Peyer's patch (tissue), 4 donors: ENCODE data around the gene GP1BA. TPM values are rescaled to one million over a fixed set of nuclear protein-coding genes. Genes with fewer than 3 reads are reported as not detected.

Experiments
- DNase-seq, 3 donors: peaks; one replicate each; pipeline ENCODE4 v3.0.0-alpha.2; 2017 to 2019
- H3K27ac ChIP-seq, 4 donors: fragments of 200-600 bp; sonication (generic); one replicate each; pipeline ENCODE4 v1.5.1; 2016 to 2019
- H3K27me3 ChIP-seq, 2 donors: fragments of 200-600 bp; sonication (generic); one replicate each; pipeline ENCODE4 v1.5.1; 2019
- H3K36me3 ChIP-seq, 3 donors: fragments of 200-600 bp; sonication (generic); one replicate each; pipeline ENCODE4 v1.5.1; 2016 to 2019
- H3K4me1 ChIP-seq, 4 donors: fragments of 200-600 bp; sonication (generic); one replicate each; pipeline ENCODE4 v1.5.1; 2016 to 2019
- H3K4me3 ChIP-seq, 4 donors: fragments of 200-600 bp; sonication (generic); 1 replicate in 3 of 4; 2 replicates in 1 of 4; pipeline ENCODE4 v1.5.1; 2016 to 2019; ENCODE audit warnings: mild to moderate bottlenecking in 1 of 4
- H3K9me3 ChIP-seq, 4 donors: fragments of 200-600 bp; sonication (generic); one replicate each; pipeline ENCODE4 v1.5.1; 2016 to 2019; ENCODE audit warnings: mild to moderate bottlenecking in 1 of 4
- CTCF ChIP-seq, 6 experiments: fragments of 450-650 bp in 4 of 6; fragments of 200-600 bp in 2 of 6; sonication (generic) in 1 of 6; IDR thresholded peaks; one replicate each; pipeline ENCODE4 v1.5.1; 2017 to 2019; ENCODE audit warnings: antibody characterized with exemption in 6 of 6, mild to moderate bottlenecking in 3 of 6, moderate library complexity in 1 of 6
- POLR2A ChIP-seq, 2 donors: fragments of 450-650 bp; IDR thresholded peaks; one replicate each; pipeline ENCODE4 v1.5.1; 2017; ENCODE audit warnings: antibody characterized with exemption in 2 of 2, mild to moderate bottlenecking in 2 of 2, moderate library complexity in 2 of 2
- total RNA-seq, 4 donors: library from RNA; depleted of rRNA; stranded (reverse); fragments of >200 nt; gene quantifications; one replicate each; pipeline ENCODE4 v1.1.0, GENCODE V29; 2016

GP1BA gene
- total RNA-seq, 4 donors from 2014 or later: not detected

DNA sequence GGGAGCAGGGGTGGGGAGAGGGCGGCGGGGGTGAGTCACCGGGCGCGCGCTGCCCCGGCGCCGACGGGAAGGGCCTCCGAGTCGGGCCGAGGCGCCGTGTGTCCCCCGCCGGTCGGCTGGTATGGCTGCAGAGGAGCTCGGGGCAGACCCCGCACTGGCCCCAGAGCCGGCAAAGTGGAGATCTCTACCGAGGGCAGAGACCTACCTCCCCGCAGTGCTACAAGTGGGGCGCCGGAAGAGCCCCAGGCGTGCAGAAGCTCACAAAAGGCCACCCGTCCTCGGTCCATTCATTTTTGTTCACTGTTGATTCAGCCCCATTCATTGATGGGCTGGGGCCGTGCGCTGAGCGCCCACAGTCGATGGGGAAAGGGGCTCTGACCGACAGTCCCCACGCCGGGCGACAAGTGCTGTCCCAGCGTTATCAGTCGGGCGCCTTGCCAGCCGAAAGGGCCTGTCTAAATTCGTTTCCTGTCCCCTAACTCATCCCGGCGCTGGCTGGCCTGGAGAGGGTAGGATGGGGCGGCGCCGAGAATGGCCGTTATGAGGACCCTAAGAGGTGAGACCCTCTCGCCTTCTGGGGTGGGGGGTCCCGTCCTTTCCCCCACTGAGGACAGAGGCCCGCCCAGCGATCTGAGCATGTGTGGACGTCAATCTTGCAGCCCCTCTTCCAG lies 18.1 kb downstream of the GP1BA start:
- H3K4me3 ChIP-seq: peak overlapping the region; percentile 95 to 100 (median 98)
- H3K36me3 ChIP-seq: peaks cover 0 to 14% (median 0%) of the 10 kb centered on the region in 3 donors
- no peaks in the 10 kb centered on the region for H3K9me3 ChIP-seq
- peaks cover 4 to 29% (median 22%) of the 10 kb centered on the region in 4 donors for H3K4me1 ChIP-seq
- DNase-seq: peak; percentile 51 to 76 (median 73)
- H3K27me3 ChIP-seq: no peaks in the 10 kb centered on the region
- H3K27ac ChIP-seq: peak overlapping the region; percentile 96 to 99 (median 98)
- TF ChIP-seq CTCF (IDR thresholded peaks at IDR 0.05): no peak
- peak in 1 of 2 donors; percentile 38 for TF ChIP-seq POLR2A (IDR thresholded peaks at IDR 0.05)

DNA sequence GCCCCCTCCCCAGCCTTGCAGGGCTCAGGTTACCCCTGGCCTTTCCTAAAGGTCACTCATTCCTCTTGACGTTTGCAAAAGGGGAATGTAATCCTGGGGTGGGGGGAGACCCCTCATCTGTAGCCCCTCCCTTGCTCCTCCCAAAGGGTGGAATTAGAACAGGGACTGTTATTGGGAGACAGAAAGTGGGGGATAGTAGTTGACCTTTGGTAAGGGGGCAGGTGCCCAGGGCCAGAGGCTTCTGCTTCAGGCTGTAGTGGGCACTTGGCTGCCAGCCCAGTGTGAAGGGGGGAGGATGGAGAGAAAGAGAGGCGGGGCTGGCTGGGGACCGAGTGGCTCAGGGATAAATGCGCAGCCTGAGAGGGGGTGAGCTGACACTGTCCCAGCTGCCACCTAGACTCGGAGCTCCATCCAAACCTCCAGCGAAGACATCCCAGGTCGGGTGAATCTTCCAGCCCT lies 18.7 kb downstream of the GP1BA start, which contains the start of gene ENO3:
Gene ENO3, plus strand, starts transcription at position 374 of the 459 bp plus-strand sequence. CDS start 711 bp downstream, outside the sequence.
- Histone ChIP-seq H3K4me1 (peaks cover 4 to 23% (median 16%) of the 10 kb centered on the region in 4 donors), H3K36me3 (peaks cover 0 to 9% (median 0%) of the 10 kb centered on the region in 3 donors), H3K27me3 (no peaks in the 10 kb centered on the region), H3K9me3 (no peaks in the 10 kb centered on the region), H3K4me3 (peak within 1 kb of the TSS; percentile 95 to 100 (median 98)), H3K27ac (peak within 1 kb of the TSS; percentile 96 to 99 (median 98))
- TF ChIP-seq CTCF (IDR thresholded peaks at IDR 0.05): no peak
- no peak for TF ChIP-seq POLR2A (IDR thresholded peaks at IDR 0.05)
- no peak for DNase-seq

GRCh38 chr17:4951486-4951885 lies 19.4 kb downstream of the GP1BA start:
- TF ChIP-seq CTCF (IDR thresholded peaks at IDR 0.05): no peak
- no peak for TF ChIP-seq POLR2A (IDR thresholded peaks at IDR 0.05)
- Histone ChIP-seq H3K4me3 (no peak overlapping the region), H3K27ac (no peak overlapping the region), H3K27me3 (no peaks in the 10 kb centered on the region), H3K4me1 (peaks cover 4 to 16% (median 10%) of the 10 kb centered on the region in 4 donors), H3K36me3 (peaks cover 0 to 1% (median 0%) of the 10 kb centered on the region in 3 donors), H3K9me3 (no peaks in the 10 kb centered on the region)
- no peak for DNase-seq

DNA sequence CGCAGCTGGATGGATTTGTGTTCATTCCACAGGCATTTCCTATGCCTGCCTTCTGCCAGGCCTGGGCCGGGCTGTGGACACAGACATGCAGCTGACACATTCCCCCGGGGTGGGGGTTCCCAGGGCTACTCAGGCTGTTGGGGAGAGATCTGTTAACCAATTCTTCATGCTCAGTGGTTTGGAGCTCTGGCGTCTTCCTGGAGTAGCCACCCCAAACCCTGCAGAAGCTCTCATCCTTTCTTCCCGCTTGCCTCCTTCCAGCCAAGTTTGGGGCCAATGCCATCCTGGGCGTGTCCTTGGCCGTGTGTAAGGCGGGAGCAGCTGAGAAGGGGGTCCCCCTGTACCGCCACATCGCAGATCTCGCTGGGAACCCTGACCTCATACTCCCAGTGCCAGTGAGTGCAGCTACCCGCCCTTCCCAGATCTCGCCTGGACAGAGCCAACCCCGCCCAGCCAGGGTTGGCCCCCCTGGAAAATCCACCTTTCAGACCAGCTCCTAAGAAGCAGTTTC lies 21.4 kb downstream of the GP1BA start:
- Histone ChIP-seq H3K4me3 (no peak overlapping the region), H3K4me1 (peaks cover 4 to 13% (median 8%) of the 10 kb centered on the region in 4 donors), H3K27ac (no peak overlapping the region), H3K9me3 (no peaks in the 10 kb centered on the region), H3K36me3 (no peaks in the 10 kb centered on the region), H3K27me3 (no peaks in the 10 kb centered on the region)
- peak in 1 of 3 donors; percentile 48 for DNase-seq
- TF ChIP-seq CTCF (IDR thresholded peaks at IDR 0.05) (no peak), POLR2A (IDR thresholded peaks at IDR 0.05) (no peak)

DNA sequence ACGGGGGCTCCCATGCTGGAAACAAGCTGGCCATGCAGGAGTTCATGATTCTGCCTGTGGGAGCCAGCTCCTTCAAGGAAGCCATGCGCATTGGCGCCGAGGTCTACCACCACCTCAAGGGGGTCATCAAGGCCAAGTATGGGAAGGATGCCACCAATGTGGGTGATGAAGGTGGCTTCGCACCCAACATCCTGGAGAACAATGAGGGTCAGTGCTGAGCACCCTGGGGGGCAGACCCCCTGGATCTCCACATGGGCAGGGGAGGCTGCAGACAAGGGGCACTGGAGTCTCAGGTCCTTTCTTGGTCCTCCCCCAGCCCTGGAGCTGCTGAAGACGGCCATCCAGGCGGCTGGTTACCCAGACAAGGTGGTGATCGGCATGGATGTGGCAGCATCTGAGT lies 23.0 kb downstream of the GP1BA start:
- Histone ChIP-seq H3K27me3 (no peaks in the 10 kb centered on the region), H3K4me3 (no peak overlapping the region)
- TF ChIP-seq CTCF (IDR thresholded peaks at IDR 0.05) (no peak), POLR2A (IDR thresholded peaks at IDR 0.05) (no peak)

More for the DNA sequence above, 23.0 kb downstream of the GP1BA start:
- peak in 1 of 3 donors; percentile 29 for DNase-seq
- Histone ChIP-seq H3K4me1 (peaks cover 4 to 25% (median 6%) of the 10 kb centered on the region in 4 donors), H3K36me3 (peaks cover 0 to 9% (median 0%) of the 10 kb centered on the region in 3 donors), H3K9me3 (no peaks in the 10 kb centered on the region), H3K27ac (no peak overlapping the region)
